Esophagus (tissue), 2 donors: Measurements from ENCODE around the gene TTF1. TPM values are rescaled to one million over a fixed set of nuclear protein-coding genes. Genes with fewer than 3 reads are reported as not detected.

Experiments used
- H3K27ac ChIP-seq, 2 donors: one replicate each; pipeline ENCODE4 v1.5.1; 2013; ENCODE audit warnings: low read depth in 2 of 2, mild to moderate bottlenecking in 2 of 2, inconsistent platforms in 1 of 2, low read length in 1 of 2, moderate library complexity in 1 of 2
- H3K27me3 ChIP-seq, 2 donors: one replicate each; pipeline ENCODE4 v1.6.1; 2013; ENCODE audit warnings: low read length in 2 of 2, control low read depth in 1 of 2, mild to moderate bottlenecking in 1 of 2; ENCODE audit not compliant: insufficient read depth in 2 of 2, control insufficient read depth in 1 of 2
- H3K36me3 ChIP-seq, 2 donors: one replicate each; pipeline ENCODE4 v1.6.1; 2013; ENCODE audit warnings: low read length in 1 of 2; ENCODE audit not compliant: control insufficient read depth in 2 of 2, insufficient read depth in 2 of 2
- H3K4me1 ChIP-seq, 2 donors: one replicate each; pipeline ENCODE4 v1.6.1; 2013; ENCODE audit warnings: low read length in 1 of 2; ENCODE audit not compliant: control insufficient read depth in 2 of 2, insufficient read depth in 2 of 2
- H3K4me3 ChIP-seq, 2 donors: one replicate each; pipeline ENCODE4 v1.5.1; 2013; ENCODE audit warnings: low read length in 2 of 2, mild to moderate bottlenecking in 2 of 2, low read depth in 1 of 2, moderate library complexity in 1 of 2
- H3K9me3 ChIP-seq, 2 donors: one replicate each; pipeline ENCODE4 v1.6.1; 2013; ENCODE audit warnings: mild to moderate bottlenecking in 2 of 2, low read depth in 1 of 2, low read length in 1 of 2, moderate library complexity in 1 of 2; ENCODE audit not compliant: control insufficient read depth in 2 of 2, insufficient read depth in 1 of 2
- WGBS, 2 donors: extraction: QIAGEN DNeasy Blood & Tissue Kit; methylation state at CpG; one replicate each; pipeline ENCODE4 v1.1.7; 2013; 5-methylcytosine and 5-hydroxymethylcytosine counted together
- polyA plus RNA-seq, 2 donors: library from polyadenylated mRNA; stranded (reverse); fragments of 200-250 nt; gene quantifications; one replicate each; pipeline ENCODE4 v1.2.3, GENCODE V29; 2013
- donor health status: healthy with polysubstance abuse.
- donor health status: Bipolar disorder and iron deficiency.

Gene TTF1
- polyA plus RNA-seq, 2 donors, result 9.2 to 11.1 TPM

- Histone ChIP-seq H3K4me1 (no peaks in the 10 kb centered on the region), H3K27me3 (no peaks in the 10 kb centered on the region), H3K36me3 (peaks cover 10 to 25% of the 10 kb centered on the region in 2 donors), H3K27ac (no peak overlapping the region), H3K4me3 (no peak overlapping the region), H3K9me3 (no peaks in the 10 kb centered on the region)
- 99 to 100% methylated on average over 4 of the region's 4 CpGs for WGBS, 2 donors
Observed at GRCh38 chr9:132328580-132328979, 78.1 kb downstream of the TTF1 start.

GRCh38 chr9:132327537-132327936 lies 79.1 kb downstream of the TTF1 start:
- Histone ChIP-seq H3K4me1 (no peaks in the 10 kb centered on the region), H3K27ac (no peak overlapping the region), H3K4me3 (no peak overlapping the region), H3K9me3 (no peaks in the 10 kb centered on the region), H3K36me3 (peaks cover 9 to 24% of the 10 kb centered on the region in 2 donors), H3K27me3 (no peaks in the 10 kb centered on the region)
- WGBS, 2 donors, result 97 to 98% methylated on average over 6 of the region's 6 CpGs

Other genes with a start within 250 kb of the TTF1 start
- gene NTNG2, start 244.8 kb downstream of the TTF1 start, polyA plus RNA-seq, result under 1 TPM; 0.18 TPM
- gene SETX, start 51.9 kb downstream of the TTF1 start, polyA plus RNA-seq, result 10 to 100 TPM; 12.2 to 12.5 TPM
- gene CFAP77, start 3.4 kb upstream of the TTF1 start, polyA plus RNA-seq, result not detected
- gene BARHL1, start 175.8 kb upstream of the TTF1 start, polyA plus RNA-seq, result not detected